K562 (cell line): ENCODE results near the gene DDX50. TPM values are rescaled to one million over a fixed set of nuclear protein-coding genes. Genes with fewer than 3 reads are reported as not detected.

Source experiments
- CEBPB ChIP-seq: fragments of 450-650 bp; IDR thresholded peaks from 2 replicates; pipeline ENCODE4 v1.6.1; 2016; ENCODE audit warnings: missing genetic modification characterization, missing compliant biosample characterization
- DNMT1 ChIP-seq: fragments of 450-650 bp; IDR thresholded peaks from 2 replicates; pipeline ENCODE4 v1.6.1; 2016; ENCODE audit warnings: antibody characterized with exemption, mild to moderate bottlenecking
- MYBL2 ChIP-seq, 2 experiments: fragments of 450-650 bp in 1 of 2; sonication (generic) in 1 of 2; formaldehyde crosslinking in 1 of 2; IDR thresholded peaks; 2 replicates each; pipeline versions ENCODE4 v1.6.1 to v1.8.1; 2017 to 2022; ENCODE audit warnings: borderline replicate concordance in 1 of 2, inconsistent platforms in 1 of 2, low read depth in 1 of 2, mild to moderate bottlenecking in 1 of 2, missing genetic modification reagents in 1 of 2, moderate library complexity in 1 of 2
- NBN ChIP-seq: fragments of 450-650 bp; IDR thresholded peaks from 2 replicates; pipeline ENCODE4 v1.6.1; 2016; ENCODE audit warnings: low read depth, mild to moderate bottlenecking
- NCOA2 ChIP-seq, 2 experiments: fragments of 450-650 bp; IDR thresholded peaks; 2 replicates each; pipeline ENCODE4 v1.6.1; 2018; ENCODE audit warnings: mild to moderate bottlenecking in 2 of 2, moderate library complexity in 1 of 2; ENCODE audit not compliant: partially characterized antibody in 2 of 2
- NFXL1 ChIP-seq: fragments of 450-650 bp; formaldehyde crosslinking; IDR thresholded peaks from 2 replicates; pipeline ENCODE4 v1.4.0; 2021; ENCODE audit warnings: mild to moderate bottlenecking
- NONO ChIP-seq, 2 experiments: fragments of 200-400 bp in 1 of 2; fragments of 450-650 bp in 1 of 2; formaldehyde crosslinking in 1 of 2; IDR thresholded peaks; 2 replicates each; pipeline ENCODE4 v1.6.1; 2017; ENCODE audit warnings: low read depth in 2 of 2, mild to moderate bottlenecking in 2 of 2, moderate library complexity in 2 of 2, low read length in 1 of 2
- PTTG1 ChIP-seq: fragments of 450-650 bp; IDR thresholded peaks from 2 replicates; pipeline ENCODE4 v1.6.1; 2016; ENCODE audit warnings: low read depth, mild to moderate bottlenecking, missing genetic modification characterization, missing compliant biosample characterization
- RAD51 ChIP-seq: fragments of 450-650 bp; IDR thresholded peaks from 2 replicates; pipeline ENCODE4 v1.7.1; 2016; ENCODE audit warnings: low read depth, mild to moderate bottlenecking, borderline replicate concordance
- SREBF2 ChIP-seq: sonication (generic); formaldehyde crosslinking; IDR thresholded peaks from 2 replicates; pipeline ENCODE4 v1.4.0; 2020; ENCODE audit warnings: mild to moderate bottlenecking, missing genetic modification reagents
- ZNF134 ChIP-seq: fragments of 250-450 bp; sonication (Bioruptor Pico); conservative IDR thresholded peaks from 2 replicates; pipeline ENCODE4 v1.4.0; 2020
- ZNF165 ChIP-seq: fragments of 250-450 bp; sonication (Bioruptor Pico); IDR thresholded peaks from 2 replicates; pipeline ENCODE4 v1.4.0; 2020; ENCODE audit warnings: borderline replicate concordance
- polyA plus RNA-seq, 8 experiments: library from polyadenylated mRNA; depleted of rRNA in 4 of 8; stranded (reverse) in 5 of 8; unstranded in 3 of 8; fragments of >200 nt; fragmentation: Nextera tagmentation in 2 of 8; fragmentation: Illumina TruSeq in 1 of 8; extraction: Ambion mirVana in 2 of 8; extraction: Trizol in 1 of 8; gene quantifications; 2 replicates each; pipeline versions ENCODE4 v1.2.1 to v1.2.3, GENCODE V29; 2011 to 2014; ENCODE audit warnings: inconsistent platforms in 1 of 8, missing spikeins in 1 of 8
- total RNA-seq, 7 experiments: library from RNA; depleted of rRNA in 6 of 7; stranded (reverse); fragments of >200 nt in 6 of 7; fragmentation: Illumina TruSeq in 2 of 7; extraction: Trizol in 2 of 7; gene quantifications; 2 replicates each; pipeline versions ENCODE4 v1.2.1 to v1.2.3, GENCODE V29; 2011 to 2021; ENCODE audit warnings: low replicate concordance in 1 of 7
- TF ChIP-seq, protein P1 (sequence below), 2 experiments: fragments of 450-650 bp in 1 of 2; sonication (generic) in 1 of 2; formaldehyde crosslinking in 1 of 2; IDR thresholded peaks; 2 replicates each; pipeline versions ENCODE4 v1.7.1 to v1.9.0; 2016 to 2022; ENCODE audit warnings: inconsistent platforms in 1 of 2, mild to moderate bottlenecking in 1 of 2, missing genetic modification reagents in 1 of 2
- TF ChIP-seq, protein P2 (sequence below): fragments of 250-450 bp; sonication (Bioruptor Pico); IDR thresholded peaks from 2 replicates; pipeline ENCODE4 v1.8.0; 2022; ENCODE audit warnings: moderate library complexity, mild to moderate bottlenecking, inconsistent platforms
- TF ChIP-seq, protein P3 (sequence below): sonication (generic); formaldehyde crosslinking; IDR thresholded peaks from 2 replicates; pipeline ENCODE4 v1.8.0; 2022; ENCODE audit warnings: mild to moderate bottlenecking, missing genetic modification reagents, borderline replicate concordance

Gene DDX50
- total and polyA plus RNA-seq, 9 of the 15 experiments (the other 6 are each of a cell fraction or from before 2014, with no cell fraction given): 36.7 to 86.8 (median 57.4) TPM

DNA sequence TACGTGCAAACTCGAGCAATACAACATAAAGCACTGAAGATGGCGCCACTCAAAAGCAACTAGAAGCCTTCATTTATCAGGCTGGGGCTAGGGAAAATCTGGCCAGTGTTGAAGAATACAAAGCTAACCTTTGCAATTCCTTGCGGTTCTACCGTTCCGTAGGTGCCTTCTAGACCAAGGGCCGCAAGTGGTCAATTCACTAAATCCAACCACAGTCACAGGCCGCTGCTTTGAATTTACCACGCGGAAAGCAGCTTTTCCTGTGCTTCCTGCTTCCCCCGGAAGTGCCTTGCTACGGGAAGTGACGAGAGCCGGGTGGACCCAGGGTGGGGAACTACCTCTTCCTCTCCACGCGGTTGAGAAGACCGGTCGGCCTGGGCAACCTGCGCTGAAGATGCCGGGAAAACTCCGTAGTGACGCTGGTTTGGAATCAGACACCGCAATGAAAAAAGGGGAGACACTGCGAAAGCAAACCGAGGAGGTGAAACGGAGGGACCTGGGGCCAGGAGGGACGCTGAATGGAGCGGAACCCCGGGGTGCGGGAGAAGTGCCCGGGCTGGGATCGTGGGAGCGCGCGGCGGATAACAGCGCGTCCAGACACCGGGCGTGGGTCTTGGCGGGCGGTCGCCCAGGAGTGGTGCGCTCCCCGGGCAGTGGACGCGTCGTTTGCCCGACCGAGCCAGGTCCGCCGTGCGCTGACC lies 54.9 kb downstream of the DDX50 start, which contains the start of gene DDX21 (continued):
- TF ChIP-seq, protein P1, sequence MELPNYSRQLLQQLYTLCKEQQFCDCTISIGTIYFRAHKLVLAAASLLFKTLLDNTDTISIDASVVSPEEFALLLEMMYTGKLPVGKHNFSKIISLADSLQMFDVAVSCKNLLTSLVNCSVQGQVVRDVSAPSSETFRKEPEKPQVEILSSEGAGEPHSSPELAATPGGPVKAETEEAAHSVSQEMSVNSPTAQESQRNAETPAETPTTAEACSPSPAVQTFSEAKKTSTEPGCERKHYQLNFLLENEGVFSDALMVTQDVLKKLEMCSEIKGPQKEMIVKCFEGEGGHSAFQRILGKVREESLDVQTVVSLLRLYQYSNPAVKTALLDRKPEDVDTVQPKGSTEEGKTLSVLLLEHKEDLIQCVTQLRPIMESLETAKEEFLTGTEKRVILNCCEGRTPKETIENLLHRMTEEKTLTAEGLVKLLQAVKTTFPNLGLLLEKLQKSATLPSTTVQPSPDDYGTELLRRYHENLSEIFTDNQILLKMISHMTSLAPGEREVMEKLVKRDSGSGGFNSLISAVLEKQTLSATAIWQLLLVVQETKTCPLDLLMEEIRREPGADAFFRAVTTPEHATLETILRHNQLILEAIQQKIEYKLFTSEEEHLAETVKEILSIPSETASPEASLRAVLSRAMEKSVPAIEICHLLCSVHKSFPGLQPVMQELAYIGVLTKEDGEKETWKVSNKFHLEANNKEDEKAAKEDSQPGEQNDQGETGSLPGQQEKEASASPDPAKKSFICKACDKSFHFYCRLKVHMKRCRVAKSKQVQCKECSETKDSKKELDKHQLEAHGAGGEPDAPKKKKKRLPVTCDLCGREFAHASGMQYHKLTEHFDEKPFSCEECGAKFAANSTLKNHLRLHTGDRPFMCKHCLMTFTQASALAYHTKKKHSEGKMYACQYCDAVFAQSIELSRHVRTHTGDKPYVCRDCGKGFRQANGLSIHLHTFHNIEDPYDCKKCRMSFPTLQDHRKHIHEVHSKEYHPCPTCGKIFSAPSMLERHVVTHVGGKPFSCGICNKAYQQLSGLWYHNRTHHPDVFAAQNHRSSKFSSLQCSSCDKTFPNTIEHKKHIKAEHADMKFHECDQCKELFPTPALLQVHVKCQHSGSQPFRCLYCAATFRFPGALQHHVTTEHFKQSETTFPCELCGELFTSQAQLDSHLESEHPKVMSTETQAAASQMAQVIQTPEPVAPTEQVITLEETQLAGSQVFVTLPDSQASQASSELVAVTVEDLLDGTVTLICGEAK (IDR thresholded peaks at IDR 0.05): peak; percentile 99
- TF ChIP-seq, protein P1 (CRISPR knock-in tag; IDR thresholded peaks at IDR 0.05): peak; percentile 34; the same call in 1 of the 2 replicates
- peak; percentile 87; the same call in 1 of the 2 replicates for TF ChIP-seq NBN
- no peak for TF ChIP-seq CEBPB (tag)
- TF ChIP-seq NCOA2 (IDR thresholded peaks at IDR 0.05; ENCODE audit: partially characterized antibody in 2 of 2): no peak
- TF ChIP-seq DNMT1: no peak
- no peak for TF ChIP-seq PTTG1 (tag)
- no peak for TF ChIP-seq ZNF165
- no peak for TF ChIP-seq ZNF134
- no peak for TF ChIP-seq NFXL1
- no peak for TF ChIP-seq RAD51
- TF ChIP-seq, protein P2, sequence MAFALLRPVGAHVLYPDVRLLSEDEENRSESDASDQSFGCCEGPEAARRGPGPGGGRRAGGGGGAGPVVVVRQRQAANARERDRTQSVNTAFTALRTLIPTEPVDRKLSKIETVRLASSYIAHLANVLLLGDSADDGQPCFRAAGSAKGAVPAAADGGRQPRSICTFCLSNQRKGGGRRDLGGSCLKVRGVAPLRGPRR (CRISPR knock-in tag): no peak
- TF ChIP-seq SREBF2: no peak
- peak; percentile 56; the same call in 1 of the 2 replicates for TF ChIP-seq MYBL2 (IDR thresholded peaks at IDR 0.05; ENCODE audit: low read depth)
- no peak; the same call in 1 of the 2 replicates for TF ChIP-seq MYBL2 (CRISPR knock-in tag; IDR thresholded peaks at IDR 0.05; ENCODE audit: borderline replicate concordance)
- TF ChIP-seq, protein P3, sequence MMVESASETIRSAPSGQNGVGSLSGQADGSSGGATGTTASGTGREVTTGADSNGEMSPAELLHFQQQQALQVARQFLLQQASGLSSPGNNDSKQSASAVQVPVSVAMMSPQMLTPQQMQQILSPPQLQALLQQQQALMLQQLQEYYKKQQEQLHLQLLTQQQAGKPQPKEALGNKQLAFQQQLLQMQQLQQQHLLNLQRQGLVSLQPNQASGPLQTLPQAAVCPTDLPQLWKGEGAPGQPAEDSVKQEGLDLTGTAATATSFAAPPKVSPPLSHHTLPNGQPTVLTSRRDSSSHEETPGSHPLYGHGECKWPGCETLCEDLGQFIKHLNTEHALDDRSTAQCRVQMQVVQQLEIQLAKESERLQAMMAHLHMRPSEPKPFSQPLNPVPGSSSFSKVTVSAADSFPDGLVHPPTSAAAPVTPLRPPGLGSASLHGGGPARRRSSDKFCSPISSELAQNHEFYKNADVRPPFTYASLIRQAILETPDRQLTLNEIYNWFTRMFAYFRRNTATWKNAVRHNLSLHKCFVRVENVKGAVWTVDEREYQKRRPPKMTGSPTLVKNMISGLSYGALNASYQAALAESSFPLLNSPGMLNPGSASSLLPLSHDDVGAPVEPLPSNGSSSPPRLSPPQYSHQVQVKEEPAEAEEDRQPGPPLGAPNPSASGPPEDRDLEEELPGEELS: peak; percentile 65; the same call in 1 of the 2 replicates
- no peak for TF ChIP-seq NONO (IDR thresholded peaks at IDR 0.05; ENCODE audit: low read depth in 2 of 2, low read length in 1 of 2)
